Panc1 (cell line): ENCODE data around the gene ANKRD60.

Experiments used
- POLR2AphosphoS5 ChIP-seq: IDR thresholded peaks from 2 replicates; pipeline ENCODE4 v1.6.1; 2012; ENCODE audit warnings: mild to moderate bottlenecking, low read depth, low read length, moderate library complexity
- SIN3A ChIP-seq: IDR thresholded peaks from 2 replicates; pipeline ENCODE4 v1.6.1; 2012; ENCODE audit warnings: low read depth, mild to moderate bottlenecking, low read length, moderate library complexity, borderline replicate concordance; ENCODE audit not compliant: insufficient read depth
- TCF7L2 ChIP-seq: IDR thresholded peaks from 2 replicates; pipeline ENCODE4 v1.6.1; 2011; ENCODE audit warnings: mild to moderate bottlenecking, low read depth, low read length, inconsistent platforms
- TF ChIP-seq, protein P1 (sequence below): fragments of 450-650 bp; IDR thresholded peaks from 2 replicates; pipeline ENCODE4 v1.5.1; 2017; ENCODE audit warnings: mild to moderate bottlenecking
- TF ChIP-seq, protein P2 (sequence below), 2 experiments: IDR thresholded peaks; 2 replicates each; pipeline ENCODE4 v1.6.1; 2011 to 2012; ENCODE audit warnings: low read depth in 2 of 2, control low read depth in 1 of 2, low read length in 1 of 2, mild to moderate bottlenecking in 1 of 2, moderate library complexity in 1 of 2; ENCODE audit not compliant: insufficient read depth in 1 of 2

DNA sequence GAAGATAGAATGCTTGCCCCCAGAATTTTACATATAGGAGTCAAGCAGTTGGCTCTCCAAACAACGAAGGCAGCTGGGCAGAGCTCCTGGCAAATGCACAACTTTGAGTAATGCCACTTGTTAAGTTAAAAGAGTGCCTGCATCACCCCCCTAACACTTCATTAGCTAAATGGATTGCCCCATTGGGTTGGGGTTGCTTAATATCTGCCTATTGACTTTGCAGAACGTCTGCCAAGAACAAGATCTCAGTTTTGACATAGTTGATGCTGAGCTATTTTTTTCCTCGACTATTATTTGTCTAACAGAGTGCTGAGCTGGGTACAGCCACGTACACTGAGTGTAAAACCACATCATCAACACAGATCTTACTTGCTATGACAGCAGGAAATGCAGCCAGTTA, 12.1 kb downstream of the ANKRD60 start:
- TF ChIP-seq, protein P1, sequence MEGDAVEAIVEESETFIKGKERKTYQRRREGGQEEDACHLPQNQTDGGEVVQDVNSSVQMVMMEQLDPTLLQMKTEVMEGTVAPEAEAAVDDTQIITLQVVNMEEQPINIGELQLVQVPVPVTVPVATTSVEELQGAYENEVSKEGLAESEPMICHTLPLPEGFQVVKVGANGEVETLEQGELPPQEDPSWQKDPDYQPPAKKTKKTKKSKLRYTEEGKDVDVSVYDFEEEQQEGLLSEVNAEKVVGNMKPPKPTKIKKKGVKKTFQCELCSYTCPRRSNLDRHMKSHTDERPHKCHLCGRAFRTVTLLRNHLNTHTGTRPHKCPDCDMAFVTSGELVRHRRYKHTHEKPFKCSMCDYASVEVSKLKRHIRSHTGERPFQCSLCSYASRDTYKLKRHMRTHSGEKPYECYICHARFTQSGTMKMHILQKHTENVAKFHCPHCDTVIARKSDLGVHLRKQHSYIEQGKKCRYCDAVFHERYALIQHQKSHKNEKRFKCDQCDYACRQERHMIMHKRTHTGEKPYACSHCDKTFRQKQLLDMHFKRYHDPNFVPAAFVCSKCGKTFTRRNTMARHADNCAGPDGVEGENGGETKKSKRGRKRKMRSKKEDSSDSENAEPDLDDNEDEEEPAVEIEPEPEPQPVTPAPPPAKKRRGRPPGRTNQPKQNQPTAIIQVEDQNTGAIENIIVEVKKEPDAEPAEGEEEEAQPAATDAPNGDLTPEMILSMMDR, result no peak
- TF ChIP-seq TCF7L2, result no peak
- TF ChIP-seq POLR2AphosphoS5, result no peak
- TF ChIP-seq SIN3A, result no peak
- TF ChIP-seq, protein P2, sequence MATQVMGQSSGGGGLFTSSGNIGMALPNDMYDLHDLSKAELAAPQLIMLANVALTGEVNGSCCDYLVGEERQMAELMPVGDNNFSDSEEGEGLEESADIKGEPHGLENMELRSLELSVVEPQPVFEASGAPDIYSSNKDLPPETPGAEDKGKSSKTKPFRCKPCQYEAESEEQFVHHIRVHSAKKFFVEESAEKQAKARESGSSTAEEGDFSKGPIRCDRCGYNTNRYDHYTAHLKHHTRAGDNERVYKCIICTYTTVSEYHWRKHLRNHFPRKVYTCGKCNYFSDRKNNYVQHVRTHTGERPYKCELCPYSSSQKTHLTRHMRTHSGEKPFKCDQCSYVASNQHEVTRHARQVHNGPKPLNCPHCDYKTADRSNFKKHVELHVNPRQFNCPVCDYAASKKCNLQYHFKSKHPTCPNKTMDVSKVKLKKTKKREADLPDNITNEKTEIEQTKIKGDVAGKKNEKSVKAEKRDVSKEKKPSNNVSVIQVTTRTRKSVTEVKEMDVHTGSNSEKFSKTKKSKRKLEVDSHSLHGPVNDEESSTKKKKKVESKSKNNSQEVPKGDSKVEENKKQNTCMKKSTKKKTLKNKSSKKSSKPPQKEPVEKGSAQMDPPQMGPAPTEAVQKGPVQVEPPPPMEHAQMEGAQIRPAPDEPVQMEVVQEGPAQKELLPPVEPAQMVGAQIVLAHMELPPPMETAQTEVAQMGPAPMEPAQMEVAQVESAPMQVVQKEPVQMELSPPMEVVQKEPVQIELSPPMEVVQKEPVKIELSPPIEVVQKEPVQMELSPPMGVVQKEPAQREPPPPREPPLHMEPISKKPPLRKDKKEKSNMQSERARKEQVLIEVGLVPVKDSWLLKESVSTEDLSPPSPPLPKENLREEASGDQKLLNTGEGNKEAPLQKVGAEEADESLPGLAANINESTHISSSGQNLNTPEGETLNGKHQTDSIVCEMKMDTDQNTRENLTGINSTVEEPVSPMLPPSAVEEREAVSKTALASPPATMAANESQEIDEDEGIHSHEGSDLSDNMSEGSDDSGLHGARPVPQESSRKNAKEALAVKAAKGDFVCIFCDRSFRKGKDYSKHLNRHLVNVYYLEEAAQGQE (IDR thresholded peaks at IDR 0.05; ENCODE audit: insufficient read depth in 1 of 2, low read depth in 2 of 2, low read length in 1 of 2), result no peak
